Nephron (organoid): ENCODE measurements around the gene ZNF221.

Experiments used
- H3K27ac Mint-ChIP-seq, 3 experiments: 2 replicates each; pipeline ENCODE4 v1.8.0; 2020; ENCODE audit warnings: mixed read lengths in 3 of 3, mild to moderate bottlenecking in 2 of 3, moderate library complexity in 1 of 3
- H3K27me3 Mint-ChIP-seq: 2 replicates; pipeline ENCODE4 v1.8.0; 2021; ENCODE audit warnings: low read depth, mild to moderate bottlenecking, moderate library complexity, mixed read lengths
- H3K36me3 Mint-ChIP-seq: 2 replicates; pipeline ENCODE4 v1.8.0; 2020; ENCODE audit warnings: low read depth, mixed read lengths
- H3K4me1 Mint-ChIP-seq: 2 replicates; pipeline ENCODE4 v1.8.0; 2020; ENCODE audit warnings: mixed read lengths
- H3K4me3 Mint-ChIP-seq, 3 experiments: 2 replicates each; pipeline ENCODE4 v1.8.0; 2020; ENCODE audit warnings: mild to moderate bottlenecking in 3 of 3, mixed read lengths in 3 of 3, moderate library complexity in 2 of 3
- H3K9me3 Mint-ChIP-seq: 2 replicates; pipeline ENCODE4 v1.8.0; 2020; ENCODE audit warnings: mixed read lengths
- TF ChIP-seq, protein P1 (sequence below), 3 experiments: fragments of 200-600 bp; sonication (generic); IDR thresholded peaks; one replicate each; pipeline ENCODE4 v1.5.0; 2021; ENCODE audit warnings: antibody characterized with exemption in 3 of 3; ENCODE audit not compliant: unreplicated experiment in 3 of 3

The ZNF221 gene

DNA sequence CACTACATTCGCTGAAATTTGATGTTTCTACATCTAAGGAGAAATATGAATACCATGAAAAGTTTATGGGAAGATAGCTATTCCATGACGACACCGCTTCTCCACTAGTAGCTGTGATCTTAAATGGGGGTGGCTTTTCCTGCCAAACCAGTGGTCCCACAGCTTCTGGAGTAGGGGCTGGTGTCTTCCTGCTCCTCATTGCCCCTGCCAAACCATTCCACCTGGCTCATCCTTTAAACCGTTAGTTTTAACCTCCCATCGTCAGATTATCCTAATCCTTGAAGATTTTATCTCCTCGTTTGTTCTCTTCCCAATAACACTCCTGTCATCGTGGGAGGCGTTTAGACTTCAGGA lies 51.2 kb downstream of the ZNF221 start:
- no peaks in the 10 kb centered on the region for H3K27me3 Mint-ChIP-seq
- peaks cover 19% of the 10 kb centered on the region for H3K4me1 Mint-ChIP-seq
- peak overlapping the region; percentile 78 to 92 (median 91) for H3K27ac Mint-ChIP-seq
- H3K9me3 Mint-ChIP-seq: peaks cover 30% of the 10 kb centered on the region
- TF ChIP-seq, protein P1, sequence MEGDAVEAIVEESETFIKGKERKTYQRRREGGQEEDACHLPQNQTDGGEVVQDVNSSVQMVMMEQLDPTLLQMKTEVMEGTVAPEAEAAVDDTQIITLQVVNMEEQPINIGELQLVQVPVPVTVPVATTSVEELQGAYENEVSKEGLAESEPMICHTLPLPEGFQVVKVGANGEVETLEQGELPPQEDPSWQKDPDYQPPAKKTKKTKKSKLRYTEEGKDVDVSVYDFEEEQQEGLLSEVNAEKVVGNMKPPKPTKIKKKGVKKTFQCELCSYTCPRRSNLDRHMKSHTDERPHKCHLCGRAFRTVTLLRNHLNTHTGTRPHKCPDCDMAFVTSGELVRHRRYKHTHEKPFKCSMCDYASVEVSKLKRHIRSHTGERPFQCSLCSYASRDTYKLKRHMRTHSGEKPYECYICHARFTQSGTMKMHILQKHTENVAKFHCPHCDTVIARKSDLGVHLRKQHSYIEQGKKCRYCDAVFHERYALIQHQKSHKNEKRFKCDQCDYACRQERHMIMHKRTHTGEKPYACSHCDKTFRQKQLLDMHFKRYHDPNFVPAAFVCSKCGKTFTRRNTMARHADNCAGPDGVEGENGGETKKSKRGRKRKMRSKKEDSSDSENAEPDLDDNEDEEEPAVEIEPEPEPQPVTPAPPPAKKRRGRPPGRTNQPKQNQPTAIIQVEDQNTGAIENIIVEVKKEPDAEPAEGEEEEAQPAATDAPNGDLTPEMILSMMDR (IDR thresholded peaks at IDR 0.05; ENCODE audit: unreplicated experiment in 3 of 3): no peak
- H3K4me3 Mint-ChIP-seq: peak overlapping the region; percentile 98 to 99 (median 99)
- peaks cover 34% of the 10 kb centered on the region for H3K36me3 Mint-ChIP-seq

DNA sequence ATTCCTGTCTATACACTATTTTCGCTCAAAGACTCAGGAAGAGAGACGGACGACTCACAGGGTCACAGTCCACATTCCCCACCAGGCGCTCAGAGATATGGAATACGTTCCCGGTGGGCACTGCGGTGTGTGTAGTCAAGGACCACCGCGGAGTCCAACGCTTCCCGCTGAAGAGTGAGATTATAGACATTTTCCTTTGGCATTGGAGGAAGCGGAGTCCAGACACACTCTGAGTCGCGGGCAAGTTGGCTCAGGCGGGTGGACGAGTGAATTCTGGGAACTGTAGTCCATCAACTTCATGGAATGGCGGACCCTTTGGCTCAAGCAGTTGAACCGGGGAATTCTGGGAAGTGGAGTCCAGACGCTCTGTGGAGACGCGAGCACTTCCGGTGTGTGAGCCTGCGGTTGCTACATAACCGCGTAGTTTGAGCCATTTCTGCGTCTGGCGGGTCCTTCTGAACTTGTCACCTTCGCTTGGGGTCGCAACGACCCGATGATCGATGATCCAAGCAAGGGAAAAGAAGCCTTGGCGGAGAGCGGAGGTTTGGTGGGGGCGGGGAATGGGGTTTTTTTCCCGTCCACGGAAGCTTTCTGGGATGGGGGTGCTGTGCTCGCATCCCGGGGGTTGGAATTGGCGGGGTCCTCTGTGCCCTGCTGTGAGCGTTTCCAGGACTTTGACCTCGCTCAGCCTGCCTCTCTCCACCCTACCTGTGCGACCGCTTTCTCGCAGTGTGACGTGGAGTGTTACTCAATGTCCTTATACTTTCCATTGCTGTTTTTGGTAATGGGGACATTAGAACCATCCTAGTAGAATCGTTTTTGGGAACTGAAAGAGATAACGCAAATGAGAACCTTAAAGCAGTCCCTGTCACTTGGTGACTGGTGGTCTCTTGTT lies 51.8 kb downstream of the ZNF221 start, which contains the start of gene ZNF230:
TSS of gene ZNF230 (plus strand) at position 392 of the 895 bp plus-strand sequence. CDS start 4,122 bp downstream, outside the sequence.
- Mint-ChIP-seq H3K36me3 (peaks cover 34% of the 10 kb centered on the region), H3K27ac (peak within 1 kb of the TSS; percentile 78 to 92 (median 91)), H3K4me3 (peak within 1 kb of the TSS; percentile 98 to 99 (median 99)), H3K27me3 (no peaks in the 10 kb centered on the region), H3K9me3 (peaks cover 36% of the 10 kb centered on the region), H3K4me1 (peaks cover 19% of the 10 kb centered on the region)
- TF ChIP-seq, protein P1 (IDR thresholded peaks at IDR 0.05; ENCODE audit: unreplicated experiment in 3 of 3): no peak

DNA sequence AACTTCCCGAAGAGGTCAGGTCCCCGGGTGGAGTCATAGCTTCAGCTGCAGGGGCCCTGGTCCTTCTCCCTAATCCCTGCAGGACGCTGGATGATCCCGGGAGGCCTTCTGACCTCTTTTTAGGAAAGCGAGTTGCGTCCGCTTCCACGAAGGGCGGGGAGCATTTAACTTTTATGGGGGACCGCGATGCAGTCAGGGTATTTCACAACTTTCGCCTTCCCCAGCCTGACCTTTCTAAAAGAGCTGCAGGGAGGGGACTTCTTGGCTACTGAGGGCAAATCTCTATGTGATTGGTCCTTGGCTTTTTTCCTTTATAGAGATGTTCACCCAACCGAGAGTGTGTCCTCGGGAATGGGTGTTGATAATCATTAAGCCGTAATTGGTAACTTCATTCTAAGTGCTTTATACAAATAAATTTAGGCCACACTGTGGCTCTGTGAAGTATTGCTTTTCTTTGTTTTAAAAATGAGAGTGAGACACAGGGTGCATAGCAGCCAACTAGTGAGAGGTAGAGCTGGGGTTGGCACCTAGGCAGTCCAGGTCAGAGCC lies 52.5 kb downstream of the ZNF221 start:
- H3K4me1 Mint-ChIP-seq: peaks cover 19% of the 10 kb centered on the region
- H3K4me3 Mint-ChIP-seq: peak overlapping the region; percentile 98 to 99 (median 99)
- peaks cover 40% of the 10 kb centered on the region for H3K9me3 Mint-ChIP-seq
- H3K36me3 Mint-ChIP-seq: peaks cover 34% of the 10 kb centered on the region
- TF ChIP-seq, protein P1 (IDR thresholded peaks at IDR 0.05; ENCODE audit: unreplicated experiment in 3 of 3): no peak
- no peaks in the 10 kb centered on the region for H3K27me3 Mint-ChIP-seq
- peak overlapping the region; percentile 20 to 92 (median 54) for H3K27ac Mint-ChIP-seq

DNA sequence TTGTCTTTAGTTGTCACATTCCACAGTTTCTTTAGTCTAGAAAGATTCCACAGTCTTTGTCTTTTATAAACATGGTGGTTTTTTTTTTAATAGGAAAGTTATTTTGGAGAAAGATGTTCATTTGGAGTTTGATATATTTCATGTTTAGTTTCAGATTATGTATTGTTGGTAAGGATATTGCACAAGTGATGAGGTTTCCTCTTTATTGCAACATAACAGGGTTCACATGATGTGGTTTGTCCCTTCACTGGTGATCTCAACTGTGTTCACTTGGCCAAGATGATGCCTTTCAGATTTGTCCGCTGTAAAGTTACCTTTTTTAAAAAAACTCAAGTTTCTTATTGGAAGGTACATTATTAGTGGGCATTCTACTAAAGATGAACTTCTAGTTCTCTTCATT lies 54.9 kb downstream of the ZNF221 start:
- no peak overlapping the region for H3K27ac Mint-ChIP-seq
- peaks cover 19% of the 10 kb centered on the region for H3K4me1 Mint-ChIP-seq
- peaks cover 56% of the 10 kb centered on the region for H3K36me3 Mint-ChIP-seq
- H3K9me3 Mint-ChIP-seq: peaks cover 61% of the 10 kb centered on the region
- H3K4me3 Mint-ChIP-seq: peak overlapping the region in 1 of 3 experiments; percentile 7
- no peaks in the 10 kb centered on the region for H3K27me3 Mint-ChIP-seq
- TF ChIP-seq, protein P1 (IDR thresholded peaks at IDR 0.05; ENCODE audit: unreplicated experiment in 3 of 3): no peak

DNA sequence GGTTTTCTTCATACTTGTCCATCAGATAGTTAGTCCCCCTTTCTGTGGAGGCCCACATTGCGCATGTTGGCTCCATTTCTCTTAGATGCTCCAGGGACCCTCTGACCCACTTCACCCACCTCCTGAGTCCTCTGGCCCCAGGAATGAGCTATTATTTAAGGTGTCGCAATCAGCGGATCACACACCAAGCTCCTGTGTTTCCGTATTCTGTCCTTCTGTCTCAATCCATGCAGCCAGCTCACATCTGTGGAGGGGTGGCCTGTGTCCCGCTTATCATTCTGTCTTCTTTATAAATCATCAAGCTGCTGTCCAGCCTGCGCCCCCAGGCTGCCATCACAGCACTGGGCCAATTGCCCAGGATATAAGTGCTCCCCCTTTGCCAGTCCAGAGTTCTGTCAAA lies 56.4 kb downstream of the ZNF221 start:
- H3K27ac Mint-ChIP-seq: no peak overlapping the region
- no peaks in the 10 kb centered on the region for H3K27me3 Mint-ChIP-seq
- TF ChIP-seq, protein P1 (IDR thresholded peaks at IDR 0.05; ENCODE audit: unreplicated experiment in 3 of 3): no peak
- H3K4me3 Mint-ChIP-seq: no peak overlapping the region
- H3K9me3 Mint-ChIP-seq: peaks cover 65% of the 10 kb centered on the region
- H3K36me3 Mint-ChIP-seq: peaks cover 70% of the 10 kb centered on the region
- peaks cover 12% of the 10 kb centered on the region for H3K4me1 Mint-ChIP-seq
